Smooth muscle cell (in vitro differentiated cells): ENCODE measurements around the gene EPM2A. TPM values are rescaled to one million over a fixed set of nuclear protein-coding genes. Genes with fewer than 3 reads are reported as not detected.
A peak's percentile ranks its signal among the peaks of the same experiment; 100 is the strongest.

Experiments used
- DNase-seq: peaks from one replicate; lab custom pipeline; 2025; ENCODE audit not compliant: unreplicated experiment; lab: John Stamatoyannopoulos, UW
- H2AFZ ChIP-seq: fragments of 200-600 bp; sonication (generic); 2 replicates; pipeline ENCODE4 v1.6.0; 2016; ENCODE audit warnings: antibody characterized with exemption, low read depth, mild to moderate bottlenecking
- H3F3A ChIP-seq: fragments of 200-600 bp; sonication (generic); 2 replicates; pipeline ENCODE4 v1.6.0; 2017; ENCODE audit warnings: antibody characterized with exemption, low read depth
- H3K27ac ChIP-seq: fragments of 200-600 bp; sonication (generic); 2 replicates; pipeline ENCODE4 v1.5.1; 2016; ENCODE audit warnings: low read depth, mild to moderate bottlenecking
- H3K27me3 ChIP-seq: fragments of 200-600 bp; sonication (generic); 2 replicates; pipeline ENCODE4 v1.6.1; 2016; ENCODE audit warnings: low read depth, mild to moderate bottlenecking
- H3K36me3 ChIP-seq: fragments of 200-600 bp; sonication (generic); 2 replicates; pipeline ENCODE4 v1.5.1; 2016; ENCODE audit warnings: low read depth
- H3K4me1 ChIP-seq: fragments of 200-600 bp; sonication (generic); 2 replicates; pipeline ENCODE4 v1.5.1; 2016; ENCODE audit warnings: low read depth
- H3K4me2 ChIP-seq: fragments of 200-600 bp; sonication (generic); 2 replicates; pipeline ENCODE4 v1.6.0; 2016; ENCODE audit warnings: mild to moderate bottlenecking
- H3K4me3 ChIP-seq: fragments of 200-600 bp; sonication (generic); 2 replicates; pipeline ENCODE4 v1.5.1; 2016; ENCODE audit warnings: mild to moderate bottlenecking
- H3K79me2 ChIP-seq: fragments of 200-600 bp; sonication (generic); 2 replicates; pipeline ENCODE4 v1.6.0; 2016; ENCODE audit warnings: low read depth, mild to moderate bottlenecking
- H3K9ac ChIP-seq: fragments of 200-600 bp; sonication (generic); 2 replicates; pipeline ENCODE4 v1.6.0; 2016; ENCODE audit warnings: low read depth
- H3K9me3 ChIP-seq: fragments of 200-600 bp; sonication (generic); replicated peaks from 2 replicates; pipeline ENCODE4 v1.5.1; 2016; ENCODE audit warnings: low read depth
- H4K20me1 ChIP-seq: fragments of 200-600 bp; sonication (generic); 2 replicates; pipeline ENCODE4 v1.6.0; 2016; ENCODE audit warnings: low read depth
- CTCF ChIP-seq: fragments of 200-600 bp; sonication (generic); IDR thresholded peaks from 2 replicates; pipeline ENCODE4 v1.5.1; 2017; ENCODE audit warnings: borderline replicate concordance, mild to moderate bottlenecking, antibody characterized with exemption; ENCODE audit not compliant: insufficient read depth, poor library complexity, severe bottlenecking
- WGBS: methylation state at CpG from one replicate; pipeline ENCODE4 v1.1.7; 2016; ENCODE audit warnings: low lambda C conversion rate; 5-methylcytosine and 5-hydroxymethylcytosine counted together
- polyA plus RNA-seq: library from polyadenylated mRNA; unstranded; fragments of >200 nt; fragmentation: Nextera tagmentation; extraction: Ambion mirVana; gene quantifications from 2 replicates; pipeline ENCODE4 v1.2.1, GENCODE V29; 2016
- total RNA-seq: library from RNA; depleted of rRNA; stranded (reverse); fragments of >200 nt; gene quantifications from 2 replicates; pipeline ENCODE4 v1.2.3, GENCODE V29; 2014

Gene EPM2A
- total and polyA plus RNA-seq, 2 experiments from 2014 or later: 2.8 to 5.3 TPM

- no peak overlapping the region for H2AFZ ChIP-seq
- TF ChIP-seq CTCF: peak; percentile 82
- H3K27ac ChIP-seq: no peak overlapping the region
- peaks cover 4% of the 10 kb centered on the region for H3K4me1 ChIP-seq
- no peak overlapping the region for H3K9ac ChIP-seq
- H3K9me3 ChIP-seq: no peaks in the 10 kb centered on the region
- H3K27me3 ChIP-seq: no peaks in the 10 kb centered on the region
- no peak overlapping the region for H3K4me3 ChIP-seq
- WGBS: 43% methylated on average over 11 of the region's 11 CpGs
- no peaks in the 10 kb centered on the region for H3F3A ChIP-seq
- H4K20me1 ChIP-seq: no peaks in the 10 kb centered on the region
- no peak overlapping the region for H3K4me2 ChIP-seq
- peak; percentile 67 for DNase-seq
- no peaks in the 10 kb centered on the region for H3K36me3 ChIP-seq
- H3K79me2 ChIP-seq: no peaks in the 10 kb centered on the region
Measured at GRCh38 chr6:145633981-145634627, 101.2 kb downstream of the EPM2A start.

- Histone ChIP-seq H3K4me3 (no peak overlapping the region), H3K36me3 (no peaks in the 10 kb centered on the region), H3K4me2 (no peak overlapping the region), H4K20me1 (no peaks in the 10 kb centered on the region), H3K79me2 (no peaks in the 10 kb centered on the region), H2AFZ (no peak overlapping the region), H3K9ac (no peak overlapping the region), H3K9me3 (no peaks in the 10 kb centered on the region), H3F3A (no peaks in the 10 kb centered on the region), H3K4me1 (peaks cover 4% of the 10 kb centered on the region), H3K27ac (no peak overlapping the region), H3K27me3 (no peaks in the 10 kb centered on the region)
- DNase-seq: no peak
- WGBS: 74% methylated on average over 6 of the region's 6 CpGs
- no peak for TF ChIP-seq CTCF
Measured at GRCh38 chr6:145632971-145633370, 102.3 kb downstream of the EPM2A start.

- Histone ChIP-seq H3K4me2 (no peak overlapping the region), H3K27ac (no peak overlapping the region), H3K27me3 (no peaks in the 10 kb centered on the region), H2AFZ (no peak overlapping the region), H3K36me3 (no peaks in the 10 kb centered on the region), H3K79me2 (no peaks in the 10 kb centered on the region), H3K4me3 (no peak overlapping the region), H3K9me3 (no peaks in the 10 kb centered on the region), H3K9ac (no peak overlapping the region), H4K20me1 (no peaks in the 10 kb centered on the region), H3K4me1 (peaks cover 4% of the 10 kb centered on the region), H3F3A (no peaks in the 10 kb centered on the region)
- no peak for DNase-seq
- no peak for TF ChIP-seq CTCF
Measured at GRCh38 chr6:145631374-145631773, 103.9 kb downstream of the EPM2A start.

- no peaks in the 10 kb centered on the region for H3F3A ChIP-seq
- peaks cover 4% of the 10 kb centered on the region for H3K4me1 ChIP-seq
- no peaks in the 10 kb centered on the region for H4K20me1 ChIP-seq
- no peaks in the 10 kb centered on the region for H3K9me3 ChIP-seq
- TF ChIP-seq CTCF: no peak
- DNase-seq: no peak
- H3K4me2 ChIP-seq: no peak overlapping the region
- H3K36me3 ChIP-seq: no peaks in the 10 kb centered on the region
- 84% methylated on average over 3 of the region's 3 CpGs for WGBS
- H3K27ac ChIP-seq: no peak overlapping the region
- H2AFZ ChIP-seq: no peak overlapping the region
- no peak overlapping the region for H3K9ac ChIP-seq
- H3K79me2 ChIP-seq: no peaks in the 10 kb centered on the region
- no peaks in the 10 kb centered on the region for H3K27me3 ChIP-seq
- no peak overlapping the region for H3K4me3 ChIP-seq
Measured at GRCh38 chr6:145630598-145630997, 104.7 kb downstream of the EPM2A start.
